Suprapubic skin (tissue), 4 donors: ENCODE results near the gene KCNB1. TPM values are rescaled to one million over a fixed set of nuclear protein-coding genes. Genes with fewer than 3 reads are reported as not detected.
A peak's percentile ranks its signal among the peaks of the same experiment; 100 is the strongest.

Source experiments
- DNase-seq, 2 donors: peaks; one replicate each; pipeline ENCODE4 v3.0.0-alpha.2; 2019; ENCODE audit warnings: low spot score in 2 of 2
- H3K27ac ChIP-seq: fragments of 200-600 bp; sonication (generic); one replicate; pipeline ENCODE4 v1.5.1; 2019
- H3K27me3 ChIP-seq: fragments of 200-600 bp; sonication (generic); one replicate; pipeline ENCODE4 v1.5.1; 2019
- H3K36me3 ChIP-seq: fragments of 200-600 bp; sonication (generic); one replicate; pipeline ENCODE4 v1.5.1; 2019
- H3K4me1 ChIP-seq: fragments of 200-600 bp; sonication (generic); one replicate; pipeline ENCODE4 v1.5.1; 2019
- H3K4me3 ChIP-seq: fragments of 200-600 bp; sonication (generic); one replicate; pipeline ENCODE4 v1.5.1; 2019; ENCODE audit warnings: mild to moderate bottlenecking
- H3K9me3 ChIP-seq: fragments of 200-600 bp; sonication (generic); one replicate; pipeline ENCODE4 v1.5.1; 2019
- CTCF ChIP-seq, 2 donors: fragments of 200-600 bp in 1 of 2; fragments of 450-650 bp in 1 of 2; sonication (generic) in 1 of 2; IDR thresholded peaks; one replicate each; pipeline ENCODE4 v1.5.1; 2016 to 2019; ENCODE audit warnings: antibody characterized with exemption in 2 of 2, mild to moderate bottlenecking in 1 of 2, moderate library complexity in 1 of 2
- EP300 ChIP-seq: sonication (generic); formaldehyde crosslinking; IDR thresholded peaks from one replicate; pipeline ENCODE4 v1.6.1; 2017; ENCODE audit warnings: antibody characterized with exemption
- POLR2A ChIP-seq, 2 donors: fragments of 450-650 bp; IDR thresholded peaks; one replicate each; pipeline ENCODE4 v1.6.1; 2017; ENCODE audit warnings: antibody characterized with exemption in 2 of 2, mild to moderate bottlenecking in 2 of 2, moderate library complexity in 2 of 2
- POLR2AphosphoS5 ChIP-seq, 3 donors: sonication (generic); formaldehyde crosslinking; IDR thresholded peaks; one replicate each; pipeline ENCODE4 v1.6.1; 2017; ENCODE audit warnings: antibody characterized with exemption in 3 of 3
- WGBS: methylation state at CpG from one replicate; pipeline ENCODE4 v1.1.5; 2018; 5-methylcytosine and 5-hydroxymethylcytosine counted together
- total RNA-seq, 4 donors: library from RNA; depleted of rRNA; stranded (reverse); fragments of >200 nt; gene quantifications; one replicate each; pipeline ENCODE4 v1.1.0, GENCODE V29; 2016

The KCNB1 gene
- total RNA-seq, 4 donors from 2014 or later, result 0.91 to 4.0 (median 2.3) TPM

DNA sequence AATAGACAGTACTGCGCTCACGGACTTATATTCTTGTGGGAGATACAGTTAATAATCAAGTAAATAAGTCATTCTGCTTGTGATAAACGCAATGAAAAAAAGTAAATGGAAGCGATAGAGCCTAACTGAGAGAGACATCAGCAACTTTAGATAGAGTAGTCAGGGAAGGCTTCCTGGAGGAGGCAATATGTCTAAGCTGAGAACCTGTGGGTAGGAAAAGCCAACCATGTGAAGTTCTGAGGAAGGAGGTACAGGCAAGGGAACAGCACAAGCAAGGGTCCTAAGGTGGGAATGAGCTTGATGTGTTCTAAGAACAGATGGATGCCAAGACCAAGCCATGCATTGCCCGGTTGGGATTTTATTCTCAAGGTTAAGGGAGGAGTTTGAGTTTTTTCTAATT lies 7.2 kb upstream of the KCNB1 start:
- peaks cover under 1% of the 10 kb centered on the region for H3K4me1 ChIP-seq
- H3K4me3 ChIP-seq, result no peak overlapping the region
- H3K9me3 ChIP-seq, result no peaks in the 10 kb centered on the region
- peaks cover 47% of the 10 kb centered on the region for H3K27me3 ChIP-seq
- TF ChIP-seq POLR2AphosphoS5 (IDR thresholded peaks at IDR 0.05) (no peak), CTCF (IDR thresholded peaks at IDR 0.05) (no peak), EP300 (no peak), POLR2A (IDR thresholded peaks at IDR 0.05) (no peak)
- WGBS, result 90% methylated on average over 5 of the region's 5 CpGs
- DNase-seq, result no peak
- H3K36me3 ChIP-seq, result no peaks in the 10 kb centered on the region
- no peak overlapping the region for H3K27ac ChIP-seq

DNA sequence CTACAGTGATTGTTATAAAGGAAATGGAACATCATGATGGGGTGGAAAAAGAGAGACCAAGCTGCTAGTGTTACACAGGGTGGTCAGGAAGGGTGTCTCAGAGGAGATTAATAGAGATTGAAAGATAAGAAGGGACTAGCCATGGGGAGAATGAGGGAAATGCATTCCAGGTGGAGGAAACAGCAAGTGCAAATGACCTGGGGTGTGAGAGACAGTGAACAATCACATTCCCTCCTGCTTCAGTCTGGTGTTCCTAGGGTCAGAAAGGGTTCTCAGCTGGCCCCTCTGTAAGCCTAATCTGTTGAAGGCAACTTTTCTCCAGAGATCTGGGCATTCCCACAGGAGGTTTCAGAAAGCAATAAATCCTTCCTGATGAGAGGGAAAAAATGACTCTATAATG lies 3.6 kb upstream of the KCNB1 start:
- DNase-seq, result no peak
- H3K4me1 ChIP-seq, result peaks cover 25% of the 10 kb centered on the region

DNA sequence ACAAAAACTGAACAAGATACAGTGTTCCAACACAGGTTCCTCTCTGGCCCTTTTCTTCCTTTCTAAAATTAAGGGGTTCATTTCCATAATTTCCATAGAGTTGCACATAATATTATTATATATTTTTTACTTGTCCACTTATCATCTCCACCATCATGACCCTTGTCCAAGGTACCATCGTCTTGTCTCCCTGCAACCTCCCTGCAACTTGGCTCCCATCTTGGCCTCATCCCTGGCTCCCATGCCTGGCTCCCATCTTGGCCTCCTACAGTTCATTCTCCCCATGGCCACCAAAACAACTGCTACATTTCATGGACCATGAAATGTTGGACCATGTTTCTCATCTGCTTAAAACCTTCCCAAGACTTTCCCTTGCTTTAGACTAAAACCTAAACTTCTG lies 3.1 kb upstream of the KCNB1 start:
- Histone ChIP-seq H3K4me1 (peaks cover 25% of the 10 kb centered on the region), H3K27ac (no peak overlapping the region), H3K4me3 (no peak overlapping the region), H3K9me3 (no peaks in the 10 kb centered on the region), H3K36me3 (no peaks in the 10 kb centered on the region), H3K27me3 (peaks cover 68% of the 10 kb centered on the region)
- TF ChIP-seq CTCF (IDR thresholded peaks at IDR 0.05) (no peak), EP300 (no peak), POLR2AphosphoS5 (IDR thresholded peaks at IDR 0.05) (no peak), POLR2A (IDR thresholded peaks at IDR 0.05) (no peak)
- no peak for DNase-seq
- 47% methylated on average over 1 of the region's 1 CpG for WGBS

More for the DNA sequence above, 3.6 kb upstream of the KCNB1 start:
- H3K9me3 ChIP-seq, result no peaks in the 10 kb centered on the region
- H3K4me3 ChIP-seq, result no peak overlapping the region
- H3K36me3 ChIP-seq, result no peaks in the 10 kb centered on the region
- H3K27me3 ChIP-seq, result peaks cover 68% of the 10 kb centered on the region
- H3K27ac ChIP-seq, result no peak overlapping the region
- TF ChIP-seq POLR2AphosphoS5 (IDR thresholded peaks at IDR 0.05), result no peak

DNA sequence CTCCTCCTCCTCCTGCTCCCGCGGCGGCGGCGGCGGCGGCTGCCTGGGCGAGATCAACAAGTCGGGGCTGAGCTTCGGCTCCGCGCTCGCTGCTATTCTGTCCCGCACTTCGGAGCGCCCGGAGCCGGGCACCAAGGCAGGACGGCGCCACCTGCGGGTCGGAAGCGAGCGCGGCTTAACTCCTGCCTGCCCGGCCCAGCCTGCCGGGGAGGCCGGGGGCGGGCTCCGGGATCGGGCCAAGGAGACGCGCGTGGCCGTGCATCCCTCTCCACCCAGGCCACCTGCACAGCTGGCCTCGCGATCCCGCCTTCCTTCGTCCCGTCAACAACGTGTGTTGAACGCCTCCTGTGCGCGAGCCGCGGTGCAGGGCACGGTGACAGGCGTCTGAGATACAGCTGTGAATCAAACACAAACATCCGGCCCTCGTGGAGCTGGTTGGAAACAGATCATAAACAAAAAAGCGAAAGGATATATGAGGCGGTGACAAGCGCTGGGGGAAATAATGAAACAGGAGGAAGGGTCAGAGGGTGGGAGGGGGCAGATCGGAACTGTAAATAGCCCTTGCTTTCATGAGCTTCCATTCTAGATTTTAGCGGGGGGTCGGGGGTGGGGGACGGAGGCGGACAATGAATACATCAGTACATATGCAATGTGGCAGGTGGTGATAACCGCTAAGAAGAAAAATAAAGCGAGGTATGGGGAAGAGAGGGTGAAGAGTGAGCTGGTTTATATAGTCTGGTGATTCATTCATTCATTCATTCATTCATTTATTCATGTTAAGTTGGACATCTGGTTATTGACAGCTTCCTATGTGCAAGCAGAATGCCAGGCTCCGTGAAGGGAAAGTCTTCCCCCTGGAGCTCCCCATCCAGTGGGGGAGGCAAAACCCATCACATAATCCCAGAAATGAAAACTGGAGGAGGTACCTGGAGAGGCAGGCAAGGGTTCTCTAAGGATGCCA lies 2.0 kb upstream of the KCNB1 start:
- H3K4me1 ChIP-seq, result peaks cover 25% of the 10 kb centered on the region
- no peaks in the 10 kb centered on the region for H3K36me3 ChIP-seq
- peaks cover 65% of the 10 kb centered on the region for H3K27me3 ChIP-seq
- DNase-seq, result peak; percentile 72 to 88
- TF ChIP-seq POLR2AphosphoS5 (IDR thresholded peaks at IDR 0.05) (no peak), CTCF (IDR thresholded peaks at IDR 0.05) (peak; percentile 34 to 76)
- peak overlapping the region; percentile 49 for H3K4me3 ChIP-seq
- H3K27ac ChIP-seq, result no peak overlapping the region
- H3K9me3 ChIP-seq, result no peaks in the 10 kb centered on the region
- 5% methylated on average over 21 of the region's 61 CpGs for WGBS

GRCh38 chr20:49483696-49484123 lies 1.2 kb upstream of the KCNB1 start:
- Histone ChIP-seq H3K9me3 (no peaks in the 10 kb centered on the region), H3K4me1 (peaks cover 25% of the 10 kb centered on the region), H3K36me3 (no peaks in the 10 kb centered on the region), H3K27me3 (peaks cover 58% of the 10 kb centered on the region), H3K4me3 (peak overlapping the region; percentile 49), H3K27ac (no peak overlapping the region)
- no peak for TF ChIP-seq POLR2AphosphoS5 (IDR thresholded peaks at IDR 0.05)
- no peak for TF ChIP-seq CTCF (IDR thresholded peaks at IDR 0.05)
- TF ChIP-seq POLR2A (IDR thresholded peaks at IDR 0.05), result no peak
- TF ChIP-seq EP300, result no peak
- WGBS, result 0% methylated on average over 3 of the region's 44 CpGs
- DNase-seq, result no peak
